GM19324 (cell line): ENCODE measurements around the gene GAPDHS.

Experiments used
- ATAC-seq: cut with Tn5 transposase; IDR thresholded peaks from one replicate; pipeline ENCODE4 v1.9.1; 2021; ENCODE audit warnings: mild to moderate bottlenecking, moderate library complexity; ENCODE audit not compliant: unreplicated experiment, low FRiP score

Gene GAPDHS

GRCh38 chr19:35578707-35579106 is 45.5 kb downstream of the GAPDHS start:
- no peak for ATAC-seq

- no peak for ATAC-seq
These were observed 49.5 kb downstream of the GAPDHS start for GRCh38 chr19:35582760-35583159.

DNA sequence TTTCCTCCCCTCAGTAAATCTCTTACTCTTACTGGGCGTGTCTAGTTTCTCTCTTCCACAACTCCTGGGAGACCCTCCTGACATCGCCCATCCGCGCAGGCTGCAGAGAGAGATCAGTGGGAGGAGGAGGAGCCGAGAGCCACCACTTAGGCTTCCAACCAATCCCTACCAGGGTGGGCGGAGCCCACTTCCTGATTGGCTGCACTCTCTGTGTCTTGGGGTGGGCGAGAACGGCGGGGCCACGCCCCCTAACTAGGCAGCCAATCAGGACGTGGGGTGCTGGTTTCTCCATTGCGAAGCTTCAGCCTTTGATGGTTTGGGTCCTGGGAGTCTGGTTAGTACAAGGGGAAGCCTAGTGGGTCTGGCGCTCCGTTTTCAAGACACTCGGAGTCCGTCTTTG is 52.6 kb downstream of the GAPDHS start, which contains the start of gene PMIS2:
Gene PMIS2 (plus strand): TSS at position 326 of the 400 bp plus-strand sequence. CDS start 87 bp downstream, outside the sequence.
- no peak for ATAC-seq

DNA sequence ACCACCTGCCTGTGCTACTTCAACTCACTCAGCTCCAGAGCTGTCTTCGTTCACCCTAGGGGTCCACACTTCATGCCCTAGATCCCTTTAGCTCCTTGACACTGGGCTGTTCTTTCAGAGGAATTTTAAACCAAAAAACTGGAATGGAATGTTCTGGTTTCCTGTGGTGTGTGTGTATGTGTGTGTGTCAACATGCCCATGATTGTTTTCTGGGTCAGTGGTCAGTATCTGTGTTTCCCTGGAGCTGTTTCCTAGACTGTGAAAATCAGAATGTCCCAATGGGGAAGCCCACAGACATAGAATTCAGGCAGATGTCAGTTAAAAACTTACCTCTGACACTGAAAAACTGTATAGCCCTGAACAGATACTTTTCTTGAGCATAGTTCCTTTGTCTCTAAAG is 54.1 kb downstream of the GAPDHS start:
- ATAC-seq = no peak

DNA sequence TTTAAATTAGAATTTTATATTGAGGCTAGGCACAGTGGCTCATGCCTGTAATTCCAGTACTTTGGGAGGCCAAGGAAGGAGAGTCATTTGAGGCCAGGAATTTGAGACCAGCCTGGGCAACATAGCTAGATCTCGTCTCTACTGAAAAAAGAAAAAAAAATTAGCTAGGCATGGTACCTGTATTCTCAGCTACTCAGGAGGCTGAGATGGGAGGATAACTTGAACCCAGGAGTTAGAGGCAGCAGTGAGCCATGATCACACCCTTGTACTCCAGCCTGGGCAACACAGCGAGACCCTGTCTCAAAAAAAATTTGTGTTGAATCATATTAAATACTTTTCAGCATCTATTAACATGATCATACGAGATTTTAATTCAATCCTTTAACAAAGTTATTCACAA is 57.6 kb downstream of the GAPDHS start:
- no peak for ATAC-seq

DNA sequence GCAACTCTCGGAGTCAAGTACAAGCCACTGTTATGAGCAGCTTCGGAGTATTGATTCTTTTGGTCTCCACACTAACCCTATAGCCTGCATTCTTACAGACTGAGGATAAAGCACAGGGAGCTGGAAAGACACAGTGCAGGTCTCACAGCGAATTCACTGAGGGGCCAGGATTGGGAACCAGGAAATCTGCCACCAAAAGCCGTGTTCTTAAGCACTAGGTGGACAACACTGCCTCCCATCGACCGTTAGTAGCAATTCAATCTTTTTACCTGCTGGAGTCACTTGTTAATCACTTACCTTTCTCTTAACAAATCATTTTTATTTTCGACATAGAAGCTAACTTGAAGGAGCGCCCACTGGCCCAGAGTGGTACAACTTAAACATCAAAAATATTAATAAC is 59.0 kb downstream of the GAPDHS start:
- ATAC-seq = no peak
